ENCODE results near the gene IRX6. TPM values are rescaled to one million over a fixed set of nuclear protein-coding genes. Genes with fewer than 3 reads are reported as not detected.

The IRX6 gene
- total RNA-seq, 1 donor from 2014 or later, result not detected

DNA sequence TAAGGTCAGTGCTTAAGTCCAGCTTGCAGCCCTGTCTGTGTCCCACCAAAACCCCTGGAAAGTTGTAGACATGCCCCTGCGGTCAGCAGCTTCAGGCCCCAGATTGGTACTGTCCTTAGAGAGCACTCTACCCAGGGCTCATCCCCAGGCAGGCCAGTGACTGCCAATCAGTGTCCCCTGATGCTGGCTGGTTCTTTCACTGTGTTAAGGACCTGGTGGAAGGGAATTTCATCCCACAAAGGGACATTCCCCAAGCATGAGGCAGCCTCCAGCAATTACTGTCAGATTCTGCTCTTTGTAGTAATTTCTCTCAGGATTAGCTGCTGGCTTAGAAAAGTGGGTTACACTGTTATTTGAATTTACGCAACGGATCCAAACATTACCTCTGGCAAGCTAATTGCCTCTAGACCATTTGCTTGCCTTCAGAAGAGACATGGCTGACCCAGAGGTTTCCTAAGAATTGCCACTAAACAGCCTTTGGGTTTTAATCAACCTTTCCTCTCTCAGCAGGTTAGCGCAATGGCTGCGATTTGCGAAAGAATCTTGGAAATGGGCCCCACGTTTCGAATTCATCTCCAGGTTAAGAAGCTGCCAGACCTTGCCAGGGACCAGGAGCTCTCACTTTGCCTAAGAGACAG is 5.9 kb downstream of the IRX6 start:
- no peak overlapping the region for H3K9ac ChIP-seq
- TF ChIP-seq, protein P1, sequence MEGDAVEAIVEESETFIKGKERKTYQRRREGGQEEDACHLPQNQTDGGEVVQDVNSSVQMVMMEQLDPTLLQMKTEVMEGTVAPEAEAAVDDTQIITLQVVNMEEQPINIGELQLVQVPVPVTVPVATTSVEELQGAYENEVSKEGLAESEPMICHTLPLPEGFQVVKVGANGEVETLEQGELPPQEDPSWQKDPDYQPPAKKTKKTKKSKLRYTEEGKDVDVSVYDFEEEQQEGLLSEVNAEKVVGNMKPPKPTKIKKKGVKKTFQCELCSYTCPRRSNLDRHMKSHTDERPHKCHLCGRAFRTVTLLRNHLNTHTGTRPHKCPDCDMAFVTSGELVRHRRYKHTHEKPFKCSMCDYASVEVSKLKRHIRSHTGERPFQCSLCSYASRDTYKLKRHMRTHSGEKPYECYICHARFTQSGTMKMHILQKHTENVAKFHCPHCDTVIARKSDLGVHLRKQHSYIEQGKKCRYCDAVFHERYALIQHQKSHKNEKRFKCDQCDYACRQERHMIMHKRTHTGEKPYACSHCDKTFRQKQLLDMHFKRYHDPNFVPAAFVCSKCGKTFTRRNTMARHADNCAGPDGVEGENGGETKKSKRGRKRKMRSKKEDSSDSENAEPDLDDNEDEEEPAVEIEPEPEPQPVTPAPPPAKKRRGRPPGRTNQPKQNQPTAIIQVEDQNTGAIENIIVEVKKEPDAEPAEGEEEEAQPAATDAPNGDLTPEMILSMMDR (IDR thresholded peaks at IDR 0.05), result no peak
- no peak for TF ChIP-seq EZH2phosphoT487 (IDR thresholded peaks at IDR 0.05)
- TF ChIP-seq EZH2 (IDR thresholded peaks at IDR 0.05), result no peak
- peaks cover 16% of the 10 kb centered on the region for H4K20me1 ChIP-seq (ENCODE audit: low read depth)
- Mint-ChIP-seq H3K9me3 (peaks cover 9% of the 10 kb centered on the region), H3K4me1 (peaks cover 29% of the 10 kb centered on the region), H3K27ac (no peak overlapping the region), H3K27me3 (ENCODE audit: insufficient read depth, low read depth) (peaks cover 82% of the 10 kb centered on the region), H3K4me3 (no peak overlapping the region), H3K36me3 (no peaks in the 10 kb centered on the region)
- no peak overlapping the region for H2AFZ ChIP-seq (replicated peaks)
- H3K27me3 ChIP-seq, result peaks cover 100% of the 10 kb centered on the region
- H3K4me2 ChIP-seq, result no peak overlapping the region
- no peaks in the 10 kb centered on the region for H3K36me3 ChIP-seq
- peaks cover 20% of the 10 kb centered on the region for H3K4me1 ChIP-seq
- peak; percentile 62 for DNase-seq (ENCODE audit: low spot score)
- no peaks in the 10 kb centered on the region for H3K9me3 ChIP-seq (ENCODE audit: low read depth)
- H3K79me2 ChIP-seq (ENCODE audit: low read depth), result no peaks in the 10 kb centered on the region
- peaks cover 12% of the 10 kb centered on the region for H3F3A ChIP-seq (ENCODE audit: low read depth)
- H3K4me3 ChIP-seq, result no peak overlapping the region
- H3K27ac ChIP-seq, result no peak overlapping the region

DNA sequence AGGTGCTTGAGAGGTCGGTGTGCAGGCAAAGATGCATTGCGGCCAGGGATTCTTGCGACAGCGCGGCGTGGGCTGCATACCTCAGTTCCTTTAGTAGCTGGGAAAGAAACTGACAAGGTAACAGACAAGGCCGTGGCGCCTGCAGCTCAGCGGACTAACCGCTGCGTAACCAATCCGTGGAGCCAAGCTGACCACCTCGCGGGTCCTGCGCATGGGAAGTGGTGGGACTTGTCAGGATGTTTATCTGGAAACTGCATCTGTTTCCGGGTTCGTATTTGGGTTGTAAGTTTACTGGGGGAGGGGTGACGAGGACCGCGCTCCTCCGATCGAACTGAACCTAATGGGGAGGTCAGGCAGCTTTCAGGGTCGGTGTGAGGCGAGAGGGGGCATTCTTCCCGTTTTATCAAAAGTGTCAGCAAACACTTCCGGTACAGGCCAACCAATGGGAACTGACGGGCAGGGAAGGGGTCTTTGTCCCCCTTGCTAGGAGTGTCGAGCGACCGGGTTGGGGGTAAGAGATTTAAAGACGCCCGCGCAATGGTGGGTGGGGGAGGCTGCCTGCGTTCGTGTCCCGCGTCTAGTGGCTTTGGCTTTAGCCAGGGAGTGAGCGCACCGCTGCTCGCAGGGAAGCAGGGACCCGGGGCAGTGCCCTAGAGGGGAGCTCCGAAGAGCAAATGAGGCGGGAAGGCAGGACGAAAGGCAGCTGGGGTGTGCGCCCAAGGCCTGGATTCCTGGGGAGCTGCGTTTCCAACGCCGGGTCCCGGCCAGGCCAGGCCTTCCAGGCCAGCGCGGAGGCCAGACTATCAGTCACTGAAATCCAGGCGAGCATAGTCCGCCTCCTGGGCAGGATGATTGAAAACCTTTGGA is 7.0 kb downstream of the IRX6 start:
- no peaks in the 10 kb centered on the region for H3K36me3 ChIP-seq
- peak overlapping the region; percentile 24 for H3K4me3 Mint-ChIP-seq
- peak overlapping the region; percentile 88 for H3K4me2 ChIP-seq
- H3K9ac ChIP-seq, result no peak overlapping the region
- H3K9me3 ChIP-seq (ENCODE audit: low read depth), result no peaks in the 10 kb centered on the region
- no peaks in the 10 kb centered on the region for H3K79me2 ChIP-seq (ENCODE audit: low read depth)
- H3K27ac Mint-ChIP-seq, result no peak overlapping the region
- no peaks in the 10 kb centered on the region for H3K36me3 Mint-ChIP-seq
- peaks cover 8% of the 10 kb centered on the region for H4K20me1 ChIP-seq (ENCODE audit: low read depth)
- H3K27me3 Mint-ChIP-seq (ENCODE audit: insufficient read depth, low read depth), result peaks cover 74% of the 10 kb centered on the region
- H3F3A ChIP-seq (ENCODE audit: low read depth), result peaks cover 12% of the 10 kb centered on the region
- peaks cover 100% of the 10 kb centered on the region for H3K27me3 ChIP-seq
- H3K4me1 ChIP-seq, result peaks cover 11% of the 10 kb centered on the region
- peak overlapping the region; percentile 51 for H3K4me3 ChIP-seq
- H3K4me1 Mint-ChIP-seq, result peaks cover 21% of the 10 kb centered on the region
- peak; percentile 41 for DNase-seq (ENCODE audit: low spot score)
- no peak overlapping the region for H3K27ac ChIP-seq
- TF ChIP-seq EZH2 (IDR thresholded peaks at IDR 0.05) (peak; percentile 18), EZH2phosphoT487 (IDR thresholded peaks at IDR 0.05) (no peak)
- TF ChIP-seq, protein P1 (IDR thresholded peaks at IDR 0.05), result no peak
- peaks cover 9% of the 10 kb centered on the region for H3K9me3 Mint-ChIP-seq
- H2AFZ ChIP-seq (replicated peaks), result peak overlapping the region; percentile 89

- peaks cover 9% of the 10 kb centered on the region for H3K9me3 Mint-ChIP-seq
- peaks cover 7% of the 10 kb centered on the region for H3K4me1 ChIP-seq
- peaks cover 21% of the 10 kb centered on the region for H3K4me1 Mint-ChIP-seq
- H3K79me2 ChIP-seq (ENCODE audit: low read depth), result no peaks in the 10 kb centered on the region
- no peak overlapping the region for H3K27ac ChIP-seq
- H3K36me3 Mint-ChIP-seq, result no peaks in the 10 kb centered on the region
- H3K9ac ChIP-seq, result no peak overlapping the region
- no peaks in the 10 kb centered on the region for H3K9me3 ChIP-seq (ENCODE audit: low read depth)
- peak overlapping the region; percentile 88 for H3K4me2 ChIP-seq
- H3K27me3 Mint-ChIP-seq (ENCODE audit: insufficient read depth, low read depth), result peaks cover 68% of the 10 kb centered on the region
- H3K36me3 ChIP-seq, result no peaks in the 10 kb centered on the region
- no peak for DNase-seq (ENCODE audit: low spot score)
- H3F3A ChIP-seq (ENCODE audit: low read depth), result peaks cover 12% of the 10 kb centered on the region
- peak overlapping the region; percentile 89 for H2AFZ ChIP-seq (replicated peaks)
- H3K27me3 ChIP-seq, result peaks cover 100% of the 10 kb centered on the region
- peak; percentile 16 for TF ChIP-seq EZH2 (IDR thresholded peaks at IDR 0.05)
- TF ChIP-seq, protein P1 (IDR thresholded peaks at IDR 0.05), result no peak
- peak overlapping the region; percentile 64 for H3K4me3 Mint-ChIP-seq
- H4K20me1 ChIP-seq (ENCODE audit: low read depth), result peaks cover 8% of the 10 kb centered on the region
- no peak overlapping the region for H3K27ac Mint-ChIP-seq
- peak overlapping the region; percentile 51 for H3K4me3 ChIP-seq
These were observed 7.7 kb downstream of the IRX6 start for GRCh38 chr16:55331648-55332185.
